Upper lobe of right lung (tissue), 1 donor: ENCODE measurements around the gene BCL11B. TPM values are rescaled to one million over a fixed set of nuclear protein-coding genes. Genes with fewer than 3 reads are reported as not detected.

Source experiments
- ATAC-seq: fragments of 200-7000 bp; cut with Tn5 transposase; one replicate; pipeline ENCODE4 v1.9.1; 2020; ENCODE audit warnings: mild to moderate bottlenecking, moderate library complexity
- DNase-seq: peaks from one replicate; pipeline ENCODE4 v3.0.0-alpha.2; 2020
- H3K27ac ChIP-seq: fragments of 200-600 bp; one replicate; pipeline ENCODE4 v1.8.0; 2022
- H3K27me3 ChIP-seq: fragments of 200-600 bp; one replicate; pipeline ENCODE4 v1.8.0; 2022; ENCODE audit warnings: mild to moderate bottlenecking
- H3K36me3 ChIP-seq: fragments of 200-600 bp; one replicate; pipeline ENCODE4 v1.8.0; 2022
- H3K4me1 ChIP-seq: fragments of 200-600 bp; one replicate; pipeline ENCODE4 v1.8.0; 2022
- H3K4me3 ChIP-seq: fragments of 200-600 bp; one replicate; pipeline ENCODE4 v1.8.0; 2022; ENCODE audit warnings: mild to moderate bottlenecking
- H3K9me3 ChIP-seq: fragments of 200-600 bp; one replicate; pipeline ENCODE4 v1.8.0; 2022
- CTCF ChIP-seq: fragments of 200-600 bp; IDR thresholded peaks from one replicate; pipeline ENCODE4 v1.8.0; 2022; ENCODE audit warnings: antibody characterized with exemption
- intact Hi-C: fragments of 100-400 bp; cut with DNase I; formaldehyde crosslinking; loops from one replicate; pipeline ENCODE4 v1.11.0; 2022
- total RNA-seq: library from RNA; stranded (reverse); fragmentation: NEBNext Ultra II Directional; extraction: Animal tissue kit (Norgen Biotek cat#: 25700); gene quantifications from one replicate; pipeline ENCODE4 v1.2.1, GENCODE V29; 2021
- donor health status: DM: no; HTN: yes; CAD: no; lungs with severe emphysema.

BCL11B gene
- total RNA-seq, 1 donor from 2014 or later, result 2.4 TPM

GRCh38 chr14:99267837-99268781 lies 3.9 kb downstream of the BCL11B start:
- no peak for TF ChIP-seq CTCF
- Histone ChIP-seq H3K4me3 (peak overlapping the region; percentile 36), H3K27ac (no peak overlapping the region), H3K4me1 (peaks cover 19% of the 10 kb centered on the region), H3K9me3 (no peaks in the 10 kb centered on the region), H3K27me3 (peaks cover 77% of the 10 kb centered on the region), H3K36me3 (no peaks in the 10 kb centered on the region)
- DNase-seq, result no peak
- ATAC-seq, result no peak
- intact Hi-C loops, result no loop called here

GRCh38 chr14:99267381-99267780 lies 4.6 kb downstream of the BCL11B start:
- Histone ChIP-seq H3K4me1 (peaks cover 13% of the 10 kb centered on the region), H3K36me3 (no peaks in the 10 kb centered on the region), H3K27me3 (peaks cover 76% of the 10 kb centered on the region), H3K9me3 (no peaks in the 10 kb centered on the region), H3K4me3 (peak overlapping the region; percentile 14), H3K27ac (no peak overlapping the region)
- TF ChIP-seq CTCF, result no peak
- ATAC-seq (no peak), DNase-seq (no peak)
- intact Hi-C loops, result no loop called here

- Histone ChIP-seq H3K27ac (no peak overlapping the region), H3K4me3 (peak overlapping the region; percentile 11), H3K9me3 (no peaks in the 10 kb centered on the region), H3K4me1 (peaks cover 9% of the 10 kb centered on the region), H3K27me3 (peaks cover 75% of the 10 kb centered on the region), H3K36me3 (no peaks in the 10 kb centered on the region)
- DNase-seq (peak; percentile 85), ATAC-seq (peak; percentile 89)
- TF ChIP-seq CTCF, result peak; percentile 99
- intact Hi-C loops, result no loop called here
Observed at GRCh38 chr14:99266181-99267178, 5.5 kb downstream of the BCL11B start.

GRCh38 chr14:99265571-99265970 lies 6.4 kb downstream of the BCL11B start:
- Histone ChIP-seq H3K9me3 (no peaks in the 10 kb centered on the region), H3K4me3 (peak overlapping the region; percentile 1), H3K27ac (no peak overlapping the region), H3K27me3 (peaks cover 76% of the 10 kb centered on the region), H3K36me3 (no peaks in the 10 kb centered on the region), H3K4me1 (peaks cover 9% of the 10 kb centered on the region)
- TF ChIP-seq CTCF, result no peak
- DNase-seq (no peak), ATAC-seq (no peak)
- intact Hi-C loops, result no loop called here

- Histone ChIP-seq H3K36me3 (no peaks in the 10 kb centered on the region), H3K9me3 (no peaks in the 10 kb centered on the region), H3K4me3 (peak overlapping the region; percentile 1), H3K27me3 (peaks cover 72% of the 10 kb centered on the region), H3K27ac (no peak overlapping the region), H3K4me1 (peaks cover 3% of the 10 kb centered on the region)
- intact Hi-C loops, result no loop called here
- no peak for DNase-seq
- no peak for ATAC-seq
- TF ChIP-seq CTCF, result no peak
Observed at GRCh38 chr14:99264691-99265450, 7.1 kb downstream of the BCL11B start.
